Calu3 (cell line): ENCODE data around the gene FASTK. TPM values are rescaled to one million over a fixed set of nuclear protein-coding genes. Genes with fewer than 3 reads are reported as not detected.

Experiments
- BruUV-seq: library from RNA; stranded (reverse); fragments of 400-500 nt; replicated peaks from 2 replicates; lab custom pipeline; 2021; lab: Mats Ljungman, UMichigan
- CTCF ChIA-PET: fragments of 300-600 bp; sonication (Branson Sonifier 250); formaldehyde crosslinking; loops from one replicate; lab custom pipeline; 2022; ENCODE audit warnings: antibody characterized with exemption; lab: Charles Lee
- DNase-seq: peaks from one replicate; pipeline ENCODE4 v3.0.0; 2022
- H3K27ac Mint-ChIP-seq: one replicate; pipeline ENCODE4 v1.8.0; 2022; ENCODE audit warnings: mixed read lengths; ENCODE audit not compliant: unreplicated experiment
- H3K27me3 Mint-ChIP-seq: one replicate; pipeline ENCODE4 v1.8.0; 2022; ENCODE audit warnings: mixed read lengths; ENCODE audit not compliant: unreplicated experiment
- H3K36me3 Mint-ChIP-seq: one replicate; pipeline ENCODE4 v1.8.0; 2022; ENCODE audit warnings: mild to moderate bottlenecking, moderate library complexity, mixed read lengths; ENCODE audit not compliant: insufficient read depth, unreplicated experiment
- H3K4me1 Mint-ChIP-seq: one replicate; pipeline ENCODE4 v1.8.0; 2022; ENCODE audit warnings: mild to moderate bottlenecking, low read depth, mixed read lengths; ENCODE audit not compliant: unreplicated experiment
- H3K4me3 Mint-ChIP-seq: one replicate; pipeline ENCODE4 v1.8.0; 2022; ENCODE audit warnings: mild to moderate bottlenecking, low read depth, moderate library complexity, mixed read lengths; ENCODE audit not compliant: unreplicated experiment
- H3K9me3 Mint-ChIP-seq: one replicate; pipeline ENCODE4 v1.8.0; 2022; ENCODE audit warnings: low read depth, mixed read lengths; ENCODE audit not compliant: unreplicated experiment
- CTCF ChIP-seq: fragments of 200-600 bp; IDR thresholded peaks from one replicate; pipeline ENCODE4 v1.8.0; 2022; ENCODE audit warnings: antibody characterized with exemption; ENCODE audit not compliant: unreplicated experiment
- intact Hi-C: fragments of 100-400 bp; cut with micrococcal nuclease; formaldehyde crosslinking; loops from one replicate; pipeline ENCODE4 v1.10.0; 2022; ENCODE audit not compliant: unreplicated experiment
- total RNA-seq: library from RNA; stranded (reverse); gene quantifications from 2 replicates; pipeline ENCODE4 v1.2.3, GENCODE V29; 2022

FASTK gene
- total RNA-seq, 1 experiment from 2014 or later, result 113 TPM

- no peaks in the 10 kb centered on the region for H3K9me3 Mint-ChIP-seq
- DNase-seq, result no peak
- H3K4me1 Mint-ChIP-seq, result peaks cover 24% of the 10 kb centered on the region
- no peak overlapping the region for H3K27ac Mint-ChIP-seq
- TF ChIP-seq CTCF, result no peak
- H3K4me3 Mint-ChIP-seq, result peak overlapping the region; percentile 98
- BruUV-seq, result no TSS peak
- intact Hi-C loops, result loop anchor here (5.0 kb wide), 1 partner anchor 56 kb away; the partner anchor contains the start of gene ABCB8
- H3K27me3 Mint-ChIP-seq, result no peaks in the 10 kb centered on the region
- CTCF ChIA-PET, result interaction anchor here (0.8 to 1.2 kb wide), 2 partner anchors 27 to 55 kb away, joined by 4 to 5 read pairs; partner anchors contain the start of gene ABCB8
- H3K36me3 Mint-ChIP-seq, result peaks cover 71% of the 10 kb centered on the region
Observed at GRCh38 chr7:151083824-151084160, 3.2 kb upstream of the FASTK start.

- TF ChIP-seq CTCF, result no peak
- Mint-ChIP-seq H3K27me3 (no peaks in the 10 kb centered on the region), H3K4me3 (peak within 1 kb of the TSS; percentile 98), H3K4me1 (peaks cover 24% of the 10 kb centered on the region), H3K36me3 (peaks cover 70% of the 10 kb centered on the region), H3K9me3 (no peaks in the 10 kb centered on the region), H3K27ac (peak within 1 kb of the TSS; percentile 61)
- peak; percentile 78 for DNase-seq
- CTCF ChIA-PET, result interaction anchor here (0.8 to 1.2 kb wide), 2 partner anchors 27 to 55 kb away, joined by 4 to 5 read pairs; partner anchors contain the start of gene ABCB8
- intact Hi-C loops, result loop anchor here (5.0 kb wide), 1 partner anchor 56 kb away; the partner anchor contains the start of gene ABCB8
- BruUV-seq, result no TSS peak
Observed at GRCh38 chr7:151083071-151083823, 2.6 kb upstream of the FASTK start, which contains the start of gene TMUB1. Gene TMUB1 (minus strand): TSS chr7:151083493. CDS start chr7:151082563, 930 bp downstream.

GRCh38 chr7:151082141-151083070, 1.8 kb upstream of the FASTK start:
- CTCF ChIA-PET, result interaction anchor here (1.2 kb wide), 1 partner anchor 54 kb away, joined by 5 read pairs; the partner anchor contains the start of gene ABCB8
- H3K4me3 Mint-ChIP-seq, result peak overlapping the region; percentile 98
- TF ChIP-seq CTCF, result no peak
- no peaks in the 10 kb centered on the region for H3K9me3 Mint-ChIP-seq
- peak overlapping the region; percentile 61 for H3K27ac Mint-ChIP-seq
- H3K4me1 Mint-ChIP-seq, result peaks cover 24% of the 10 kb centered on the region
- H3K36me3 Mint-ChIP-seq, result peaks cover 63% of the 10 kb centered on the region
- no peaks in the 10 kb centered on the region for H3K27me3 Mint-ChIP-seq
- no peak for DNase-seq
- intact Hi-C loops, result loop anchor here (5.0 kb wide), 1 partner anchor 55 kb away; the partner anchor contains the start of gene ABCB8
- no TSS peak for BruUV-seq
